Mesenchymal stem cell (in vitro differentiated cells and primary cell): ENCODE results near the gene CBFA2T2.

Experiments used
- DNase-seq: peaks from one replicate; pipeline ENCODE4 v3.0.0-alpha.2; 2013
- H2AFZ ChIP-seq: one replicate; pipeline ENCODE4 v1.6.1; 2013; ENCODE audit warnings: low read depth, mild to moderate bottlenecking, control low read depth, inconsistent platforms, low read length, moderate library complexity
- H2AK5ac ChIP-seq: 2 replicates; pipeline ENCODE4 v1.6.1; 2013; ENCODE audit warnings: low read length, moderate library complexity, mild to moderate bottlenecking, inconsistent platforms; ENCODE audit not compliant: severe bottlenecking
- H2BK120ac ChIP-seq: one replicate; pipeline ENCODE4 v1.6.1; 2013; ENCODE audit warnings: low read depth, mild to moderate bottlenecking, inconsistent platforms, low read length, moderate library complexity
- H2BK12ac ChIP-seq, 2 experiments: one replicate each; pipeline ENCODE4 v1.6.1; 2013; ENCODE audit warnings: inconsistent platforms in 2 of 2, low read length in 2 of 2, mild to moderate bottlenecking in 2 of 2, moderate library complexity in 2 of 2, control low read depth in 1 of 2
- H2BK15ac ChIP-seq: one replicate; pipeline ENCODE4 v1.6.1; 2013; ENCODE audit warnings: mild to moderate bottlenecking, low read depth, inconsistent platforms; ENCODE audit not compliant: poor library complexity, severe bottlenecking
- H2BK5ac ChIP-seq: 2 replicates; pipeline ENCODE4 v1.6.1; 2013; ENCODE audit warnings: low read depth, mild to moderate bottlenecking, low read length, control low read depth, inconsistent platforms; ENCODE audit not compliant: poor library complexity, severe bottlenecking
- H3K14ac ChIP-seq, 2 experiments: one replicate each; pipeline ENCODE4 v1.6.1; 2013; ENCODE audit warnings: inconsistent platforms in 2 of 2, low read length in 2 of 2, control low read depth in 1 of 2, mild to moderate bottlenecking in 1 of 2, moderate library complexity in 1 of 2
- H3K18ac ChIP-seq, 2 experiments: one replicate each; pipeline ENCODE4 v1.6.1; 2013; ENCODE audit warnings: inconsistent platforms in 2 of 2, low read length in 2 of 2, control low read depth in 1 of 2, low read depth in 1 of 2, mild to moderate bottlenecking in 1 of 2
- H3K23ac ChIP-seq, 2 experiments: one replicate each; pipeline ENCODE4 v1.6.1; 2013; ENCODE audit warnings: inconsistent platforms in 2 of 2, low read length in 2 of 2, mild to moderate bottlenecking in 2 of 2, moderate library complexity in 2 of 2, control low read depth in 1 of 2
- H3K27ac ChIP-seq: 2 replicates; pipeline ENCODE4 v1.5.1; 2013; ENCODE audit warnings: mild to moderate bottlenecking, moderate library complexity, low read length, control low read depth, inconsistent platforms; ENCODE audit not compliant: poor library complexity, severe bottlenecking
- H3K27me3 ChIP-seq, 2 experiments: 2 replicates each; pipeline versions ENCODE4 v1.6.1 to v1.7.0; 2013; ENCODE audit warnings: low read length in 2 of 2, mild to moderate bottlenecking in 2 of 2, moderate library complexity in 2 of 2, control low read depth in 1 of 2, inconsistent platforms in 1 of 2; ENCODE audit not compliant: control insufficient read depth in 1 of 2, insufficient read depth in 1 of 2
- H3K36me3 ChIP-seq, 2 experiments: 2 replicates each; pipeline versions ENCODE4 v1.6.1 to v1.7.0; 2013; ENCODE audit warnings: low read length in 2 of 2, control low read depth in 1 of 2, inconsistent platforms in 1 of 2, low read depth in 1 of 2, mild to moderate bottlenecking in 1 of 2; ENCODE audit not compliant: insufficient read depth in 2 of 2, control insufficient read depth in 1 of 2
- H3K4ac ChIP-seq, 2 experiments: one replicate each; pipeline ENCODE4 v1.6.1; 2013; ENCODE audit warnings: inconsistent platforms in 2 of 2, low read length in 2 of 2, mild to moderate bottlenecking in 2 of 2, moderate library complexity in 2 of 2, control low read depth in 1 of 2, low read depth in 1 of 2
- H3K4me1 ChIP-seq: 2 replicates; pipeline ENCODE4 v1.6.1; 2013; ENCODE audit warnings: low read depth, low read length, control low read depth; ENCODE audit not compliant: control insufficient read depth, insufficient read depth
- H3K4me2 ChIP-seq: 2 replicates; pipeline ENCODE4 v1.6.1; 2013; ENCODE audit warnings: low read length, mild to moderate bottlenecking, inconsistent platforms; ENCODE audit not compliant: poor library complexity, severe bottlenecking
- H3K4me3 ChIP-seq, 2 experiments: 2 replicates each; pipeline versions ENCODE4 v1.5.1 to v1.7.0; 2013; ENCODE audit warnings: low read length in 2 of 2, mild to moderate bottlenecking in 2 of 2, control low read depth in 1 of 2, low read depth in 1 of 2; ENCODE audit not compliant: insufficient read depth in 1 of 2
- H3K79me1 ChIP-seq: replicated peaks from 2 replicates; pipeline ENCODE4 v1.6.1; 2013; ENCODE audit warnings: mild to moderate bottlenecking, control low read depth, low read length, inconsistent platforms; ENCODE audit not compliant: poor library complexity, severe bottlenecking
- H3K9ac ChIP-seq: 2 replicates; pipeline ENCODE4 v1.7.0; 2013; ENCODE audit warnings: mild to moderate bottlenecking, low read length, moderate library complexity
- H3K9me3 ChIP-seq: 2 replicates; pipeline ENCODE4 v1.7.0; 2013; ENCODE audit warnings: mild to moderate bottlenecking, low read length; ENCODE audit not compliant: control insufficient read depth
- H4K8ac ChIP-seq: one replicate; pipeline ENCODE4 v1.6.1; 2013; ENCODE audit warnings: inconsistent platforms, mild to moderate bottlenecking, low read length, moderate library complexity
- H4K91ac ChIP-seq: one replicate; pipeline ENCODE4 v1.6.1; 2013; ENCODE audit warnings: mild to moderate bottlenecking, low read length, inconsistent platforms
- WGBS: methylation state at CpG from one replicate; pipeline ENCODE4 v1.1.7; 2013; ENCODE audit warnings: mixed read lengths; 5-methylcytosine and 5-hydroxymethylcytosine counted together

Gene CBFA2T2

DNA sequence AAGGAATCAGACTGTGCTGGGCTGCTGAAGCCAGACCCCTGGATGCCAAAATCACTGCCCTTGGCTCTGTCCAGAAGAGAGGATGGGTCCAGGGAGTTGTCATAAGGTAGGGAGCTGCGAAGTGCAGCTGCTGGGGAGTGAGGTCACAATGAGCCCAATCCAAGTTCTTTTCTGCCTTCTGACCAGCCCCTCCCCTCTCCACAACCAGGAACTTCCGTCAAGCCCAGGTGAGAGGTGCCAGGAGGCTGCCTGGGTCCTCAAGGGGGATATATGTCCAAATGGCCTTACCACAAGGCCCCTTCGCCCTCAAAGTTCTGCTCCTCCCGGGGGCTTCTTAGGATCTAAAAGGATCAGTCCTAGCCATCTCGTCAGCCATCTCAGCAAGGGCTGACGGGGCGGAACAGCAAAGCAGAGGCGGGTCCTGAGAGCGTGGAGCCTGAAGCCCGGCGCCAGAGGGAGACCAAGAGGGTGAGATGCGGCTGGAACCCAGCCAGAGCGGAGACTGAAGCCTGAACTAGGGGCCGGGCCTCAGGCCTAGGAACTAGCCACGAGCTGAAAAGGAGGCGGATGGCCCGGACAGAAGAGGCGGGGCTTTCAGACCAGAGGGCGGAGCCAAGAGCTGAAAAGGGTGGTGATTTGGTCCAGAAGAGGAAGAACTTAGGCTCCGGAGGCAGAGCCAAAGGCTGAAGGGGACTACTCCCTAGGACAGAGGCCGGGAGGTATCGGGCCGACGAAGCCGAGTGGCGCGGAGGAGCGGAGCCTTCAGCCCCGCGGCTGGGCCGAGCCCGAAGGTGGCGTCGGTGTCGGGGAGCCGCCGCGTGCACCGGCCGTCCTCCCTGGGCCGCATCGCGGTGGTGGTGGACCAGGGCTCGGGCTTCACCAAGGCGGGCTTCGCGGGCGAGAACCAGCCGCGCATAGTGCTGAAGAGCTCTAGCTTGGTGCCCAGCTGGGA, 176.7 kb downstream of the CBFA2T2 start, which contains the start of gene ACTL10:
TSS of gene ACTL10 (plus strand) at position 651 of the 952 bp plus-strand sequence. CDS start 555 bp downstream, outside the sequence.
- Histone ChIP-seq H3K36me3 (peaks cover 33 to 61% of the 10 kb centered on the region in 2 experiments), H3K9ac (peak within 1 kb of the TSS; percentile 87), H3K9me3 (no peaks in the 10 kb centered on the region), H3K4me3 (peak within 1 kb of the TSS in 1 of 2 experiments; percentile 75), H4K91ac (no peak within 1 kb of the TSS), H3K23ac (no peak within 1 kb of the TSS), H3K4me1 (peaks cover 53% of the 10 kb centered on the region), H3K4me2 (no peak within 1 kb of the TSS), H2BK120ac (no peak within 1 kb of the TSS), H2BK5ac (no peak within 1 kb of the TSS), H2BK15ac (peak within 1 kb of the TSS; percentile 12), H3K27me3 (no peaks in the 10 kb centered on the region), H3K79me1 (peaks cover 36% of the 10 kb centered on the region), H2AK5ac (no peak within 1 kb of the TSS), H3K4ac (peak within 1 kb of the TSS in 1 of 2 experiments; percentile 21), H4K8ac (no peak within 1 kb of the TSS), H3K18ac (no peak within 1 kb of the TSS), H3K27ac (no peak within 1 kb of the TSS), H3K14ac (no peak within 1 kb of the TSS), H2AFZ (no peak within 1 kb of the TSS), H2BK12ac (no peak within 1 kb of the TSS)
- no peak for DNase-seq
- 95% methylated on average over 50 of the region's 50 CpGs for WGBS

DNA sequence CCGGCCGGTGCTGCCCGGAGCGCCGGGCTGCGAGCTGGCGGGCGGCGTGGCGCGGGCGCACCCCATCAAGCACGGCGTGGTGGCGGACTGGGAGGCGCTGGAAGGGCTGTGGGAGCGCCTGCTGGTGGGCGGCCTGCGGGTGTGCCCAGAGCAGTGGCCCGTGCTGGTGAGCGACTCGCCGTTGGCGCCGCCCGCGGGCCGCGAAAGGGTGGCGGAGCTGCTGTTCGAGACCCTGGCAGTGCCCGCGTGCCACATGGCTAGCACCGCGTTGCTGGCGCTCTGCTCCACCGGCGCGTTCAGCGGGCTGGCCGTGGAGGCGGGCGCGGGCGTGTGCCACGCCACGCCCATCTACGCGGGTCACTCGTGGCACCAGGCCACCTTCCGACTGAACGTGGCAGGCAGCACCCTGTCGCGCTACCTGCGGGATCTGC, 177.4 kb downstream of the CBFA2T2 start:
- no peak overlapping the region for H3K23ac ChIP-seq
- no peak overlapping the region for H3K4me2 ChIP-seq
- peaks cover 39 to 65% of the 10 kb centered on the region in 2 experiments for H3K36me3 ChIP-seq
- H2BK15ac ChIP-seq = no peak overlapping the region
- no peak overlapping the region for H3K18ac ChIP-seq
- H3K14ac ChIP-seq = no peak overlapping the region
- 98% methylated on average over 55 of the region's 55 CpGs for WGBS
- no peak overlapping the region for H2BK5ac ChIP-seq
- peak overlapping the region; percentile 87 for H3K9ac ChIP-seq
- H3K4ac ChIP-seq = no peak overlapping the region
- no peak overlapping the region for H2BK120ac ChIP-seq
- H3K9me3 ChIP-seq = no peaks in the 10 kb centered on the region
- no peak overlapping the region for H4K8ac ChIP-seq
- DNase-seq = no peak
- peak overlapping the region in 1 of 2 experiments; percentile 75 for H3K4me3 ChIP-seq
- peaks cover 57% of the 10 kb centered on the region for H3K4me1 ChIP-seq
- no peaks in the 10 kb centered on the region for H3K27me3 ChIP-seq
- H4K91ac ChIP-seq = no peak overlapping the region
- H2AK5ac ChIP-seq = no peak overlapping the region
- no peak overlapping the region for H2BK12ac ChIP-seq
- peaks cover 33% of the 10 kb centered on the region for H3K79me1 ChIP-seq
- no peak overlapping the region for H3K27ac ChIP-seq
- H2AFZ ChIP-seq = no peak overlapping the region

GRCh38 chr20:33667676-33668465, 178.0 kb downstream of the CBFA2T2 start:
- H3K9ac ChIP-seq = peak overlapping the region; percentile 87
- H4K8ac ChIP-seq = no peak overlapping the region
- H2AK5ac ChIP-seq = no peak overlapping the region
- H4K91ac ChIP-seq = no peak overlapping the region
- no peak overlapping the region for H3K23ac ChIP-seq
- H2BK5ac ChIP-seq = no peak overlapping the region
- 95% methylated on average over 47 of the region's 47 CpGs for WGBS
- peaks cover 57% of the 10 kb centered on the region for H3K4me1 ChIP-seq
- H3K14ac ChIP-seq = no peak overlapping the region
- no peaks in the 10 kb centered on the region for H3K27me3 ChIP-seq
- H3K9me3 ChIP-seq = no peaks in the 10 kb centered on the region
- H3K4ac ChIP-seq = no peak overlapping the region
- H2BK120ac ChIP-seq = no peak overlapping the region
- H3K79me1 ChIP-seq = peaks cover 29% of the 10 kb centered on the region
- H3K18ac ChIP-seq = no peak overlapping the region
- no peak for DNase-seq
- peak overlapping the region in 1 of 2 experiments; percentile 75 for H3K4me3 ChIP-seq
- no peak overlapping the region for H3K27ac ChIP-seq
- H3K36me3 ChIP-seq = peaks cover 39 to 65% of the 10 kb centered on the region in 2 experiments
- no peak overlapping the region for H2AFZ ChIP-seq
- H3K4me2 ChIP-seq = no peak overlapping the region
- peak overlapping the region; percentile 12 for H2BK15ac ChIP-seq
- no peak overlapping the region for H2BK12ac ChIP-seq
